ENCODE data around the gene DOCK9. TPM values are rescaled to one million over a fixed set of nuclear protein-coding genes. Genes with fewer than 3 reads are reported as not detected.

The DOCK9 gene
- polyA plus RNA-seq, 3 donors, result 0.01 TPM; not detected in 2

GRCh38 chr13:98803921-98804320, 173.9 kb downstream of the DOCK9 start:
- Mint-ChIP-seq H3K4me3 (no peak overlapping the region), H3K27me3 (ENCODE audit: low read depth in 3 of 3) (peaks cover 0 to 4% (median 2%) of the 10 kb centered on the region in 3 donors), H3K27ac (no peak overlapping the region), H3K36me3 (no peaks in the 10 kb centered on the region), H3K9me3 (no peaks in the 10 kb centered on the region), H3K4me1 (no peaks in the 10 kb centered on the region)
- no peak overlapping the region for H3K4me3 ChIP-seq (replicated peaks in 1 of 3; ENCODE audit: low read depth in 2 of 3, low read length in 3 of 3)
- no peak overlapping the region for H3K9ac ChIP-seq (ENCODE audit: insufficient read depth, low read length, poor library complexity, severe bottlenecking)
- H3K9me3 ChIP-seq (replicated peaks in 1 of 2; ENCODE audit: control insufficient read depth in 1 of 2, insufficient read depth in 1 of 2, low read length in 2 of 2), result no peaks in the 10 kb centered on the region
- no peaks in the 10 kb centered on the region for H3K79me2 ChIP-seq (ENCODE audit: insufficient read depth, low read length)
- H3K27ac ChIP-seq (ENCODE audit: low read depth in 1 of 2, low read length in 2 of 2), result no peak overlapping the region
- no peak for DNase-seq
- H3K4me1 ChIP-seq (ENCODE audit: control insufficient read depth in 1 of 2, insufficient read depth in 2 of 2, low read length in 2 of 2), result no peaks in the 10 kb centered on the region
- WGBS (ENCODE audit: insufficient coverage), result 96% methylated on average over 4 of the region's 10 CpGs
- intact Hi-C loops (cut with micrococcal nuclease), result no loop called here
- no peak for TF ChIP-seq CTCF (IDR thresholded peaks at IDR 0.05)
- no peak overlapping the region for H2AFZ ChIP-seq (ENCODE audit: insufficient read depth, low read depth, low read length, poor library complexity, severe bottlenecking)
- no peak overlapping the region for H3K4me2 ChIP-seq (replicated peaks; ENCODE audit: extremely low read depth, low read length, poor library complexity, severe bottlenecking)
- H3K27me3 ChIP-seq (ENCODE audit: control insufficient read depth in 2 of 2, insufficient read depth in 2 of 2, low read length in 2 of 2), result no peaks in the 10 kb centered on the region
- no peaks in the 10 kb centered on the region for H4K20me1 ChIP-seq (ENCODE audit: insufficient read depth, low read length)
- no peaks in the 10 kb centered on the region for H3K36me3 ChIP-seq (replicated peaks in 1 of 2; ENCODE audit: control insufficient read depth in 1 of 2, insufficient read depth in 2 of 2, low read length in 2 of 2)

DNA sequence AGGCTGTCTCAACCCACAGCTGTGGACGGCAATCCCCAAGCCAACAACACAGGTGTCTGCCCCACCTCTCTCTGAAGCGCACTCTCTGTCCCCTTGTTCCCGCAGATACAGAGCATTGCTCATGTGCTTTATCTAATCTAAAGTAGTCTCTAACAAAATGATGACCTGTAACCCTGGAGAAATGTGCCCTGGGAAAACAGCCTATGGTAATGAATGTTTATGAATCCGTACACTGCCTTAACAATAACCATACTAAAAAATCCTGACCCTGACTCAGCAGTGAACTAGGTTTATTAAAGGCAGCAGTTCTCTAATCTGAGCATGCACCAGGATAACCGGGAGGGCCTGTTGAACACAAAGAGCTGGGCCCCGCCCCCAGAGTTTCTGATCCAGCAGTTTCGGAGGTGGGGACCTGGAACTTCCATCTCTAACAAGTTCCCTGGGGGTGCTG, 174.7 kb downstream of the DOCK9 start:
- Mint-ChIP-seq H3K4me3 (no peak overlapping the region), H3K4me1 (no peaks in the 10 kb centered on the region), H3K9me3 (no peaks in the 10 kb centered on the region), H3K27me3 (ENCODE audit: low read depth in 3 of 3) (peaks cover 0 to 4% (median 4%) of the 10 kb centered on the region in 3 donors), H3K36me3 (no peaks in the 10 kb centered on the region), H3K27ac (no peak overlapping the region)
- Histone ChIP-seq H3K27ac (ENCODE audit: low read depth in 1 of 2, low read length in 2 of 2) (no peak overlapping the region), H3K79me2 (ENCODE audit: insufficient read depth, low read length) (no peaks in the 10 kb centered on the region), H3K36me3 (replicated peaks in 1 of 2; ENCODE audit: control insufficient read depth in 1 of 2, insufficient read depth in 2 of 2, low read length in 2 of 2) (no peaks in the 10 kb centered on the region), H3K9ac (ENCODE audit: insufficient read depth, low read length, poor library complexity, severe bottlenecking) (no peak overlapping the region), H3K27me3 (ENCODE audit: control insufficient read depth in 2 of 2, insufficient read depth in 2 of 2, low read length in 2 of 2) (no peaks in the 10 kb centered on the region), H3K4me3 (replicated peaks in 1 of 3; ENCODE audit: low read depth in 2 of 3, low read length in 3 of 3) (no peak overlapping the region), H4K20me1 (ENCODE audit: insufficient read depth, low read length) (no peaks in the 10 kb centered on the region), H2AFZ (ENCODE audit: insufficient read depth, low read depth, low read length, poor library complexity, severe bottlenecking) (no peak overlapping the region), H3K9me3 (replicated peaks in 1 of 2; ENCODE audit: control insufficient read depth in 1 of 2, insufficient read depth in 1 of 2, low read length in 2 of 2) (no peaks in the 10 kb centered on the region), H3K4me1 (ENCODE audit: control insufficient read depth in 1 of 2, insufficient read depth in 2 of 2, low read length in 2 of 2) (no peaks in the 10 kb centered on the region), H3K4me2 (replicated peaks; ENCODE audit: extremely low read depth, low read length, poor library complexity, severe bottlenecking) (no peak overlapping the region)
- no peak for TF ChIP-seq CTCF (IDR thresholded peaks at IDR 0.05)
- WGBS (ENCODE audit: insufficient coverage), result 93% methylated on average over 4 of the region's 7 CpGs
- DNase-seq, result no peak
- intact Hi-C loops (cut with micrococcal nuclease), result no loop called here

Measured in CD14-positive monocyte (primary cell).